NCI-H187 (cell line): ENCODE data around the gene PEDS1.
"Not testable (repeated sequence)": the region's sequence is repeated elsewhere in the genome, so short reads cannot be mapped to it uniquely, and the experiment has no call there.

Source experiments
- DNase-seq, 2 experiments: peaks; one replicate each; lab custom pipeline; 2025; lab: John Stamatoyannopoulos, UW

PEDS1 gene

DNA sequence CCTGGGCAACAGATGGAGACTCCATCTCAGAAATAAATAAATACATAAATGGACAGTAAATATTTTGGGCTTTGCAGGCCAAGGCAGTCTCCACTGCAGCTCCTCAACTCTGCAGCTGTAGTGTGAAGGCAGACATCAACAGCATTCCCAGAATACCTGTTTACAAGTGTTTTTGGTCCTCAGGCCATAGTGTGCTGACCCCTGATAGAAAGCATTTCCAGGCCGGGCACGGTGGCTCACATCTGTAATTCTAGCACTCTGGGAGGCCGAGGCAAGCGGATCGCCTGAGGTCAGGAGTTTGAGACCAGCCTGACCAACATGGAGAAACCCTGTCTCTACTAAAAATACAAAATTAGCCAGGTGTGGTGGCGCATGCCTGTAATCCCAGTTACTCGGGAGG lies 18.4 kb downstream of the PEDS1 start:
- DNase-seq, result not testable (repeated sequence)

DNA sequence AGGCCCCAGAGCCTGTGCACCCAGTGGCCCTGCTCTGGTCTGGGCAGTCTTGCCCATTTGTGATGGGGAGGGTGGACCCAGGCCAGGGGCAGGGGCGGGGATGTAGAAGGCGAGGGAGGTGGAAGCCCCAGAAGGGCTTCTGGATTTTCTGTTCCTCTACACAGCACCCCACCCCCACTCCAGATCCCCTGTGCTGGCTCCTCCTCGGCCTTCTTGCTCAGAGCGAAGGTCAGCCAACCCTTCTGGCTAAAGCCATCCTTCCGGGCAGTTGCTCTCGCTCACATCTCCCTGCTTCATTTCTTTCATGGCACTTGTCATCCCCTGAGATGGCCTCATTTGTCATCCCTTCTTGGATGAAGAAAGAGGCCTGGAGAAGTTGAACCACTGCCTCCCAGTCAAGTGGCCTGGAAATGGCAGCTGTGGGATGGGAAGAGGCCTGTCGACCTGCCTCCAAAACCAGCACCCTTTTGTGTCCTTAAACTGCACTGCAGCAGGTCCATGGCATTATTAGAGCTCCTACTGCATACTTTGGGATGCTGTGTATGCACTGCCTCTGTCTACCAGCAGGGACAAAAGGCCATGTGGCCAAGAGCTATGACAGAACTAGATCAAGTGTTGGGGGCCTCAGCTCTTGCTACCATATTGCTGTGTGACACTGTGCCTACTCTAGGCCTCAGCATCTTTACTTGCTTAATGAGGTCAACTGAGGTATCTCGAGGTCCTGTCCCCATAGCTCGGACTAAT lies 19.9 kb downstream of the PEDS1 start:
- no peak for DNase-seq

DNA sequence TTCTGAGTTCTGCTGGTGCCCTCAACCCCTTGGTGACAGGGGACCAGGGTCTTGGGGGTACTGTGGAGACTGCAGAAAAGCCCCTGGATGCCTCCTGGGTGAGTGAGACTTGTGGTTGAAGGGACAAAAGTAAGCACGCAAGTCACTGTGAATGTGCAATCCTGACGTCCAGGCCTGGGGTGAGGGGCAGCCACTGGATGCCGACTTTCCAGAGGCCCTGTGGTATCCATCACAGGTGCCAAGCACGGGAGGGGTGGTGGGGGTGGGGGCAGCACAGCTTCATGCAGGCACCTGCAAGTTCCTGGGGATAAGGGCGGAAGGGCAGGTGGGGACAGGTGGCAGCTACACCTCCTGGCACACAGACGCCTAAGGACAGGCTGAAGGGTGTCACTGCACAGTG lies 20.5 kb downstream of the PEDS1 start:
- no peak for DNase-seq

DNA sequence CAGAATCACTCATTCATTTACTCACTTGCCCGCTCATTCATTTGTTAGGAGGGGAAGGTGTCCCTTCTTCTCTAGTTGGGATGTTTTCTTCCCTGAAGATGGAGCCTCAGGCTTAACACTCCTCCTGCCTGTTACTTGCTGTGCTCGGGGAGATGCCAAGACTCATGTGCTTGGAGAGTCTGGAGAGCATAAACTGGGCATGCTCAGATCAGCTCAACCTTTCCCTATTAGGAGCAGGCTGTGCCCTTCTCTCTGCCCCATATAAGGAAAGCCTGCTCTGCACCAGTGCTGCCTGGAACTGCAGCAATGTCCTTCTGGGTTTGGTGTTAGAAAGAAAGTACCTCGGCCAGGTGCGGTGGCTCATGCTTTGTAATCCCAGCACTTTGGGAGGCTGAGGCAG lies 22.5 kb downstream of the PEDS1 start:
- no peak for DNase-seq

DNA sequence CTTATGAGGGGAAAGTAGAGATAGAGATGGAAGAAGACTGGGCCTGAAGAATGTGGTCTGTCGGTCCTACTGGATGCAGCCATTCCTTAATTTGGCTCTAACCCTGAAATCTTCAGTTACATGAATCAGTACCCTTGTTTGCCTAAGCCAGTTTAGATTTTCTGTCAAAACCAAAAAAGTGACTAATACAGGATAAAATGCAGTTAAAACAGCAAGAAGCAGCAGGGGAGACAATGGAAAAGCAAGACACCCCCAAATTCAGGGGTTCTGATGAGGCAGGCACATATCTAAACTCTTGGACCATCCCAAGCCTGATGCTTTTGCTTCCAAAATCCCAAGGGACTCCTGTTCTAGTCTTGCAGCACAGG lies 23.2 kb downstream of the PEDS1 start:
- DNase-seq, result no peak

DNA sequence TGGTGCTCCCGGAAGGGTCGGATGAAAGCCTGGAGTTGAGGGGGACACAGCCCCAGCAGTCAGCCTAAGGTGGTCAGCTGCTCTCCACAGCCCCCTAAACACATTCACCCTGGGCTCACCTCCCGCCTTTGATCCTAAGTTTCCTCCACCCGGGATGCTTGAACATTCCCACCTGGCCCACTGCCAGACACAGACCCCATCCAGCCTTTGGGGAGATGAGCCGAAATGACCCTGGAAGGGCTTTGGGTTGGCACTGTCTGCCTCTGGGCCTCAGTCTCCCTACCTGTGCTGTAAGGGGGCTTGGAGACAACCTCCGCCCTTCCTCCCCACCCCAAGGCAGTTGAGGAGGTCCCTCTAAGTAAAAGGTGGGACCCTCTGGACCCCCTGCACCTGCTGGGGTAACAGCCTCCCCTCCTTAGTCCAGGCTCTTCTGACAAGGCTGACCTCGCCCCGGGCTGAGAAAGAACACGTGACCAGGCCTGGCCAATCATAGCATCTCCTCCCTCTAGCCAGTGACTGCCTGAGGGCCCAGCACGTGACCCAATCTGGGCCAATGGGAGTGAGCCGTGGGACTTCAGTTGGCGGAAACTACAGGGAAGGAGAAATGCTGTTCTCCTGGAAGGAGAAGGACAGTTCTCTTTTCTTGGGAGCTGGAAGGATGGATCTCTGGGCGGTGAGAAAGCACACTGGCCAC lies 23.7 kb downstream of the PEDS1 start:
- DNase-seq, result no peak

DNA sequence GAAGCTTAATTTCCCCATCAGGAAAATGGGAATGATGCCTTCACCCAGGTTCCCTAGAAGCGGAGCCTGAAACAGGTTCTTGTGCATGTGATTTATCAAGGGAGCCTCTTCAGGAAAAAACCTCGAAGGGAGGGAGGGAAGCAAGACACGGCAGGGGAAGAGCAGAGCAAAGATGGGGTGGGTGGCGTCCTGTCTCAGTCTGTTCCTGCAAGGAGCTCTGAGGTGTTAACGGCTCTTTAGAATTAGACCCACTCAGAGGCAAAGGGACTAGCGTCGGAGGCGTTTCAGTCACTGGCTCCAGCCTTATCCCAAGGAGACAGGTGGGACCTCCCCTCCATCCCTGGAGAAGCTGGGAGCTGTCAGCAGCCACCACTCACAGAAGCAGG lies 25.0 kb downstream of the PEDS1 start:
- no peak for DNase-seq

DNA sequence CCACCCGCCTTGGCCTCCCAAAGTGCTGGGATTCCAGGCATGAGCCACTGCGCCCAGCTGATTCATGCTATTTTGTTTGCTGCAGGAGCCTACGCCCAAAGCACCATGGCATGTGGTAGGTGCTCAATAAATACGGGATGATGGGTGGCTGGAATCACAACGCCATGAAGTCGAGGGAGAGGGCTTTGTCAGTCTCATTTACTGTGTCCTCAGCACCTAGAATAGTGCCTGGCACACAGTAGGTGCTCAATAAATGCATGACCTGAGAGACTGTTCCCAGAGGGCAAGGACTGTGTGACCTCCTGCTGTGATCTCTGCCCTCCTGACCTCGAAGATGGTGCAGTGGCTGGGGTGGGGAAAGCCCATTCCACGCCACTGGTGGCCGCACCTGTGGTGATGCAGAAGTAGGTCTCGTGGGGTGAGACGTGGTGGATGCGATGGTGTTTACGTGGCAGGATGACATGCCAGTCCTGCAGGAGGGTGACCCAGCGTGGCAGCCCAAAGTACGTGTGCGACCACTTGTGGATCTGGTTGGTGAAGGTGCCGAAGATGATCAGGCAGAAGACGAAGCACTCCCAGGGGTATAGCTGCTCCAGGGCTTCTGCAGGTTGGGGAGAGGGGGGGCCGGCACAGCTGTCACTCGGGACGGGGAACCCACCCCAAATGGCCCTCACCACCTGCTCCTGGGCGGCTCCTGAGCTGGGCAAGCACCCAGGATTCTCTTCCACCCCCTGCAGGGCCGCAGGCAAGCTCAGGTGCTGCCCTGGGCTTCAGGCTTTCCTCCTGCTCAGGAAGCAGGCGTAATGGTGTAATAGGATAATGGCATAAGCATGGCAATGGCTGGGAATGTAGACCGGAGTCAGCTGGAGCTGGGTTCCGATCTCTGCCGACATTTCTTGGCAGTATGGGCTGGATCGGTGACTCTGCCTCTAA lies 25.7 kb downstream of the PEDS1 start:
- DNase-seq, result no peak

DNA sequence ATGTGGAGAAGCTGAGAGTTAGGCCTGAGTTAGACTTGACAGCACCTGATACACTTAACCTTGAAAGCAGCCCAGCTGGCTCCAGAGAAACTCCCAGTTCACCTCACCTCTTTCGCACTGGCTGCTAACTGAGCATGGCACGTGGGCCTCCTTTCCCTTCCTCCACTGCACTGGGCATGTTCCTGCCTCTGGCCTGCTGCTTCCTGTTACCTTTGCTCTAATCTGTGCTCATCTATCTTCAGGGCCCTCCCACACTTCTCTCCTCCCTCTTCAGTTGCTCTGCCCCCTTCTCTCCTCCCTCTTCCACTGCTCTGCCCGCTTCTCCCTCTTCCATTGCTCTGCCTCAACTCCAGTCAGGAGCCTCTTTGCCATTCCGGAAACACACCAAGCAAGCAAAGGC lies 26.9 kb downstream of the PEDS1 start:
- no peak for DNase-seq

DNA sequence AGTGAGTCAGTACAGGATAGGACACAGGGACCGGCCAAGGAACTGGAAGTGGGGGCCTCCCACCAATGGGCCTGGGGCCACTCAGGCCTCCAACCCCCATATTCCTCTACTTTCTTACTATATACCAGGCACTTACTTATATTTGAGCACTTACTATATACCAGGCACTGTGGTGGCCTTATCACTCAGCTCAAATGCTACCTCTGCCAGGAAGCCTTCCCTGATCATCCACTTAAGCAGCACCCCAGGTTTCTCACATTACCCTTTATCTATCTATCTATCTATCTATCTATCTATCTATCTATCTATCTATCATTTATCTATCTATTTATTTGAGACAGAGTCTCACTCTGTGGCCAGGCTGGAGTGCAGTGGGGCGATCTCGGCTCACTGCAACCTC lies 28.2 kb downstream of the PEDS1 start:
- no peak for DNase-seq

DNA sequence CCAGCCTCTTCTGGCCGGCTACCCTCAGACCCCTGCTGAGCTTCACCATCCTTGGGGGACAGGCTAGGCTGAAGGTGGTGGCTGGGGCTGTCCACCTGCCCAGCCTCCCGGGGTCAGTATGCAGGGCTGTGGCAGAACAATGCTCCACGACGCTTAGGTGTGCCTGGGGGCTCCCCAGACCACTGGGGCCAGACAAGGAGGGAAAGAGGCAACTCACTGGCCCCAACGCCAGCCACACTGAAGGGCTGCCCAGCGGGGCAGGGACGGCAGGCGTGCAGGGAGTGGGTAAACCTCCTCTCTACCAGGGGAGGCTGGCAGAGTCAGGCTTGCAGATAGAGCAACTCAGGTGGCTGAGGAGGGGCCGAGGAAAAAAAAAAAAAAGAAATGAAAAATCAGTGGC lies 29.0 kb downstream of the PEDS1 start:
- no peak for DNase-seq

DNA sequence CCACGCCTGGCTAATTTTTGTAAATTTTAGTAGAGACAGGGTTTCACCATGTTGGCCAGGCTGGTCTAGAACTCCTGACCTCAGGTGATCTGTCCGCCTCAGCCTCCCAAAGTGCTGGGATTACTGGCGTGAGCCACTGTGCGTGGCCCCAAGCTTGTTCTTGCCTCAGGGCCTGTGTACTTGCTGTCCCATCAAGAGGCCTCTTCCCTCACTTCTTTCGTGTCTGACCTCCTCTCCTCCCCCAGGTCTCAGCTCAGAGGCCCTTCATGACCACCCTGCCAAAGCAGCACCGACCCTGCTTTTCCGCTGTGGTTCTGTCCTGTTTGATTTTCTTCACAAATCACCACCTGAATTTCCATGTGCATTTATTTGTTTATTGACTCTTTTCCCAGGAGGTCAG lies 30.1 kb downstream of the PEDS1 start:
- DNase-seq, result no peak

DNA sequence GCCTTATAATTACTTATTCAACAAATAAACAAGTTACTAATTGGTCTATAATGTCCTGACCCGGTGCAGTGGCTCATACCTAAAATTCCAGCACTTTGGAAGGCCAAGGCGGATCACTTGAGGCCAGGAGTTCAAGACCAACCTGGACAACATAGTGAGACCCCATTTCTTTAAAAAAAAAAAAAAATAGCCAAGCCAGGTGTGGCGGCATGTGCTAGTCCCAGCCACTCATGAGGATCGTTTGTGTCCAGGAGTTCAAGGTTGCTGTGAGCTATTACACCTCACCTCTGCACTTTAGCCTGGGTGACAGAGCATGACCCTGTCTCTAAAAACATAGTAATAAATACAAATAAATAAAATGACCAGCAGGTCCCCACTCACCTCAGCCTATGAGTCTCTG lies 30.8 kb downstream of the PEDS1 start:
- no peak for DNase-seq

DNA sequence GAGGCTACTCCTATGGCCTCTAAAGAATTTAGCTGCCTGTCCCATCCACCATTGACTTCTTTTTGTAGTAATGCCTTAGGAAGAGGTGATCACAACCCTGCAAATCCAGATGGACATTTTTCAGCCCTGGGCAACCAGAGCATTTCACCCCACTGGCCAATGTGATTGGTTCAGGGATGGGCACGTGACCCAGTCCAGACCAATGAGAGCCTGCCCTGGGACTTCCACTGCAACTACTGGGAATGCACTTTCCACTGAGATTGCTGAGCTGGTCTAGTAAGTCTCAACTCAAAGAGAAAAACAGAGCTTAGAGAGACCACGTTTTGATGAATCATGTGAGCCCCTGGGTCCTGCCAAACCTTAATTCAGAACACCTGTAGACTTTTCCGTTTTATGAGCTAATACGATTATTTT lies 31.7 kb downstream of the PEDS1 start:
- no peak for DNase-seq

DNA sequence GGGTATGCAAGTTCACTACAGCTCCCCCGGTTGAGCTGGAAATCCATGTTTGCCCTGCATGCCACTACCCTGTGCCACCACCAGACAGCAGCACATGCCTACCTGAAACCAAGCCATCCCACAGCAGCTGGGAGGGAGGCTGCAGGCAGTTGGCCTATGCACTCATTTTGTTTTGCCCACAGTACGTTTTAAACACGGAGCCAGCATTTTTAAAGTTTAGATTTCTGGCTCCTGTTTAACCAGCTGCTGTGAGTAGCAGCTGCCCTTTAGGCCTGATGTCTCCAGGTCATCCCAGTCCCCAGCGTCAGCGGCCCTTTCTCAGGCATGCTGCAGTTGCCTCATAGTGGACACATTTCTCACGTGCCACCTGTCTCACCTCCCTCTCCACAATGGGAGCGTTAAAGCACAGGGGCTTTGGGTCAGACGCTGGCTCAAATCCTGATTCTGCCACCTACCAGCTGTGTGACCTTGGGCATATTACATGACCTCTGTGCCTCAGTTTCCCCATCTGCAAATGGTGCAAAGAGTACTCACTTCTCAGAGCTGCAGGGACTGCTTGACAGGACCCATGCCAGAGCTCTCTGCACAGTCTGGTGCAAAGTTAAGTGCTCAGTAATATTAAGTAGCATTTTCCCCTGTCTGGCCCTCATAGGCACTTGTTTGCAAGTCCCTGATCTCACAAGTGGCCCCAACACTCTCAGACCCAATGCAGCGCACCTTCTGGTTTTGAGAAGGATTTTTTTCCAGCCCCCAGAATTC lies 32.4 kb downstream of the PEDS1 start:
- DNase-seq, result no peak

DNA sequence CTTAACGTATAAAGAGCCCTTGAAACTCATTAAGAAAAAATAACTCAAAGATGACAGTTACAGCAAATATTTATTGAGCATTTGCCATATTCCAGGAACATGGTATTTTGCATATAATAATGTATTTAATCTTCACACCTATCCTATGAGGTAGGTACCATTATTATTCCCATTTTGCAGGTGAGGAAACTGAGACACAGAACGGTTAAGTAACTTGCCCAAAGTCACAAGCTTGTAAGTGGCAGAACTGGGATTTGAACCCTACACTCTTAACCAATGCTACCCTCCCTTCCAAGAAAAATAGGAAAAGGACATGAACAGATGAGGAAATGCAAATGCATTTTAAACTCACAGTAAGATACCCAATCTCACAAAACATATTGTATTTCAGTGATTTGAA lies 35.3 kb downstream of the PEDS1 start:
- DNase-seq, result no peak

DNA sequence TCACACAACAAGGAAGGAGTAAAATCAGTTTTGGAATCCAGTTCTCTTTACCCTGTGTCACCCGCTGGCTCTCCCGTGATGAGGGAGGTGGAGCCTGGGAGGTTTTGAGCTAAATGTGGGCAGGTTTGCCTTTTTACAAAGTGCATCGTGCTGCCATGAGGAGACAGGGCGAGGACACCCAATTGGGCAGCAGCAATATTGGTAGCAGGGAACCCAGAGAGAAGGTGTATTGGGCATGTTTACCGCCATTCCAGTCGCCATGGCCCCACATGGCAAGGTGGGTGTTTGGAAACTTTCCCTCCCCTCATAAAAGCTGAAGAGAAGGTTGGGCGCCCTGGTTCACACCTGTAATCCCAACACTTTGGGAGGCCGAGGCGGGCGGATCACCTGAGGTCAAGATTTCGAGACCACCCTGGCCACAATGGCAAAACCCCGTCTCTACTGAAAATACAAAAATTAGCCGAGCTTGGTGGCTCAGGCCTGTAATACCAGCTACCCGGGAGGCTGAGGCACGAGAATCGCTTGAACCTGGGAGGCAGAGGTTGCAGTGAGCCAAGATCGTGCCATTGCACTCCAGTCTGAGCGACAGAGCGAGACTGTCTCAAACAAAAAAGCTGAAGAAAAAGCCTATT lies 37.0 kb downstream of the PEDS1 start:
- no peak for DNase-seq

DNA sequence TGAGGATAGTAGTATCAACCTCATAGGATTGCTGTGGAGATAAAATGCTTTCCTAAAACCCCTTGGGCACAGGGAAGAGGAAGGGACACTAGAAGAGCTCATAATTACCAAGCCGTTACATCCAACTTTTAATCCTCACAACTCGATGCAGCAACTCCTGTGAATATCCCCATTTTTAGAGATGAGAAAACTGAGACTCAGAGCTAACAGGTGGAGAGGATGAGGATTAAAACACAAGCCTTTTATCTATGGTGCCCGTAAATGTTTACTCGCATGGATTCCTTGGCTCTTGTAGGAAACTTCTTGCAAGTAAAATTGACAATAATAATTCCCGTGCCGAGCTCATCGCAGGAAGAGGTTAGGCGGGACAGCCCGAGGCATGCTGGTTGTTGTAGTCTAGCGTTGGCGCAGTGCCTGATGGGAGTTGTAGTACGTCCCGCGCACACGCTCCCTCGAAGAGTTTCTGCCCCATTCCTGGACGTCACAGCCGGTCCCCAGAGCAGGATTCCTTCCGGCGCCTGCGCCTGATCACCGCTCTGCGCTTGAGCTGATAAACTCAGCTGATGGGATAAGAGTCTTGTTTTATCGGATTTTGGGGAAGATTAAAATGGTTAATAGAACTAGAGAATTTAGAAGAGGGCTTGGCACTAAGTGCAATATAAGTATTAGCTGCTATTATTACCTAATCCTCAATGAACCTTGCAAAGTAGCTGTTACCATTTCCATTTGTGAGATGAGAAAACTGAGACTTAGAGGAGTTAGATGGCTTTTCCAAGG lies 37.7 kb downstream of the PEDS1 start:
- DNase-seq, result peak; percentile 72 to 73

DNA sequence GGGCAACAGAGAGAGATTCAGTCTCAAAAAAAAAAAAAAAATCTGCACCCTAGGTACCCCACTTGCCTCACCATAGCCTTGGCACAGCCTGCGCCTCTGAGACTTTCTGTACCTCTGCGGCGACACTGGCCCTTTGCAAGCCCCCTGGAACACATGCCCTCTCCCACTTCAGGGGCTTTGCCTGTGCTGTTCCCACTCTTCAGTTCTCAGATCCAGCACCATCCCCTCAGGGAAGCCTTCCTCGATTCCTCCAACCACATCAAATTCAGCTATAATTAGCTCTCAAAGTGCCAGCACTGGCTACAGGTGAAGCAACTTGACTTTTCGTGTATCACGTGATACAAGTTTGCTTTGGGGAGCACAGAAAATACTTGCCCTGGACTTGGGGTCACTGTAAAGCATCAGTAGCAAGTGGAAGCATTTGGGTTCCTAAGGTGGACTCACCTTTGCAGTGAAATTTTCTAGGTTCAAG lies 38.4 kb downstream of the PEDS1 start:
- no peak for DNase-seq

DNA sequence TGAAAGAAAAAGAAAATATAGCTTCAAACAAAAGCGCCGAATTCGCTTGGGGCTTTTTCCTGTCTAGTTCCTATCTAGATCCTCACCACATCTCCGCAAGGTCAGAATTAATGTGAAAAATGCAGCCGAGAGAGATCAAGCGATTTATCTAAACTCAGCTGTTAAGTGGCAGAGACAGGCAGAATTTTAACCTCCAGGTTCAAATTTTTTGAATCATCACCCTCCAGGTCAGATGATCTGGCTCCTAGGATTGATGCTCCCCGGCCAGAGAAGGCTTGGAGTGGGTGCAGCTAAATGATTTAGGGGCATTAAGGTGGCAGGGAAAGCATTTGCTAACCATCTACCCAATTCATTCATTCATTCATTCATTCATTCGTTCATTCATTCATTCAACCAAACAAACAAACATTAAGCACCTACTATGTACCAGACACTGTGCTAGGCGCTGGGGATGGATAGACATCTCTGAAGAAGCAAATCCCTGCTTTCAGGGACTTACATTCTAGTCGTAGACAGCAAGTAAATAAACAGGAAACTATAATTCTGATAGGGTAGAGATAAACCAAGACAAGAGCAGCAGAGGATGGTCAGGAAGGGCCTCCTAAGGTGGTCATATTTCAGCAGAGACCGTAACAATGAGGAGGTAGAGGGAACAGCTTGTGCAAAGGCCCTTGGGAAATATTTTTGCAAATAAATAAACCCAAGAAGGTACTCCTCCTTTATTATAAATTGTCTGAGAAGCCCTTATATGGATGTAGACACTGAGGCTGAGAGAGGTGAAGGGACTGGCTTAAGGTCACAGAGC lies 39.9 kb downstream of the PEDS1 start:
- DNase-seq, result no peak
